HEK293 (cell line): ENCODE measurements around the gene FRMD4B.
A peak's percentile ranks its signal among the peaks of the same experiment; 100 is the strongest.

ENCODE experiments used
- CTCF ChIA-PET: fragments of 350-600 bp; formaldehyde crosslinking; extraction: SDS; loops from one replicate; lab custom pipeline; 2021; ENCODE audit warnings: antibody characterized with exemption; lab: Yijun Ruan, JAX
- POLR2A ChIA-PET: fragments of 300-600 bp; formaldehyde crosslinking; extraction: SDS; loops from one replicate; lab custom pipeline; 2020; ENCODE audit warnings: antibody characterized with exemption, inconsistent platforms; lab: Yijun Ruan, JAX
- H3K27ac ChIP-seq: fragments of 200-500 bp; sonication (Bioruptor generic); 2 replicates; pipeline ENCODE4 v1.5.1; 2014; ENCODE audit warnings: low read depth, low read length, control low read depth, inconsistent platforms; ENCODE audit errors: extremely low read depth
- H3K36me3 ChIP-seq, 2 experiments: fragments of 200-500 bp in 1 of 2; sonication (Bioruptor generic) in 1 of 2; 1 replicate in 1 of 2; 2 replicates in 1 of 2; pipeline ENCODE4 v1.5.1; 2014 to 2017; ENCODE audit warnings: inconsistent platforms in 2 of 2, low read length in 2 of 2; ENCODE audit not compliant: control insufficient read depth in 2 of 2, insufficient read depth in 1 of 2
- H3K4me1 ChIP-seq: fragments of 200-500 bp; sonication (Bioruptor generic); 2 replicates; pipeline ENCODE4 v1.5.1; 2014; ENCODE audit warnings: mild to moderate bottlenecking, low read length, inconsistent platforms; ENCODE audit not compliant: control insufficient read depth, insufficient read depth
- H3K4me3 ChIP-seq: 2 replicates; pipeline ENCODE4 v1.5.1; 2011; ENCODE audit warnings: low read depth, mild to moderate bottlenecking, control low read depth, low read length, moderate library complexity
- H3K9me3 ChIP-seq: fragments of 200-500 bp; sonication (Bioruptor generic); 2 replicates; pipeline ENCODE4 v1.5.1; 2014; ENCODE audit warnings: low read depth, low read length, inconsistent platforms; ENCODE audit not compliant: control insufficient read depth, insufficient read depth
- KLF7 ChIP-seq: fragments of 450-650 bp; formaldehyde crosslinking; IDR thresholded peaks from 2 replicates; pipeline ENCODE4 v1.5.1; 2016; ENCODE audit warnings: missing biosample characterization, missing genetic modification characterization, borderline replicate concordance
- OSR2 ChIP-seq: fragments of 450-650 bp; formaldehyde crosslinking; IDR thresholded peaks from 2 replicates; pipeline ENCODE4 v1.5.1; 2016; ENCODE audit warnings: missing biosample characterization, missing genetic modification characterization
- PRDM1 ChIP-seq: fragments of 450-650 bp; formaldehyde crosslinking; IDR thresholded peaks from 2 replicates; pipeline ENCODE4; 2016; ENCODE audit warnings: missing biosample characterization, missing genetic modification characterization
- SCRT2 ChIP-seq: fragments of 450-650 bp; formaldehyde crosslinking; IDR thresholded peaks from 2 replicates; pipeline ENCODE4 v1.5.1; 2016; ENCODE audit warnings: missing biosample characterization, missing genetic modification characterization
- SP7 ChIP-seq: fragments of 450-650 bp; formaldehyde crosslinking; IDR thresholded peaks from 2 replicates; pipeline ENCODE4 v1.5.1; 2016; ENCODE audit warnings: missing biosample characterization, missing genetic modification characterization
- TCF7L2 ChIP-seq: IDR thresholded peaks from 2 replicates; pipeline ENCODE4 v1.6.1; 2011; ENCODE audit warnings: low read depth, mild to moderate bottlenecking, inconsistent platforms, low read length, moderate library complexity, borderline replicate concordance
- ZNF2 ChIP-seq: fragments of 450-650 bp; formaldehyde crosslinking; IDR thresholded peaks from 2 replicates; pipeline ENCODE4 v1.5.1; 2016; ENCODE audit warnings: missing biosample characterization, missing genetic modification characterization
- ZNF24 ChIP-seq: fragments of 450-650 bp; formaldehyde crosslinking; IDR thresholded peaks from 2 replicates; pipeline ENCODE4 v1.5.1; 2016; ENCODE audit warnings: missing biosample characterization, missing genetic modification characterization
- ZNF404 ChIP-seq: fragments of 450-650 bp; formaldehyde crosslinking; IDR thresholded peaks from 2 replicates; pipeline ENCODE4 v1.5.1; 2017; ENCODE audit warnings: missing biosample characterization, missing genetic modification characterization
- ZNF426 ChIP-seq: fragments of 450-650 bp; formaldehyde crosslinking; IDR thresholded peaks from 2 replicates; pipeline ENCODE4 v1.5.1; 2017; ENCODE audit warnings: missing biosample characterization, missing genetic modification characterization, mild to moderate bottlenecking, inconsistent platforms, moderate library complexity
- ZNF521 ChIP-seq: fragments of 450-650 bp; formaldehyde crosslinking; IDR thresholded peaks from 2 replicates; pipeline ENCODE4 v1.5.1; 2017; ENCODE audit warnings: missing biosample characterization, mild to moderate bottlenecking, missing genetic modification characterization
- ZNF544 ChIP-seq: fragments of 450-650 bp; formaldehyde crosslinking; IDR thresholded peaks from 2 replicates; pipeline ENCODE4 v1.5.0; 2017; ENCODE audit warnings: missing biosample characterization, missing genetic modification characterization
- ZNF549 ChIP-seq: fragments of 450-650 bp; IDR thresholded peaks from 2 replicates; pipeline ENCODE4 v1.5.1; 2018; ENCODE audit warnings: missing biosample characterization, missing genetic modification characterization, mild to moderate bottlenecking, inconsistent platforms, moderate library complexity
- ZNF585B ChIP-seq: fragments of 450-650 bp; formaldehyde crosslinking; IDR thresholded peaks from 2 replicates; pipeline ENCODE4 v1.5.1; 2016; ENCODE audit warnings: missing biosample characterization, missing genetic modification characterization
- ZNF623 ChIP-seq: fragments of 450-650 bp; formaldehyde crosslinking; IDR thresholded peaks from 2 replicates; pipeline ENCODE4 v1.5.1; 2016; ENCODE audit warnings: missing biosample characterization, missing genetic modification characterization
- ZNF629 ChIP-seq: fragments of 450-650 bp; formaldehyde crosslinking; IDR thresholded peaks from 2 replicates; pipeline ENCODE4 v1.5.1; 2017; ENCODE audit warnings: missing biosample characterization, missing genetic modification characterization
- ZNF660 ChIP-seq: fragments of 450-650 bp; IDR thresholded peaks from 2 replicates; pipeline ENCODE4 v1.5.1; 2018; ENCODE audit warnings: missing biosample characterization, mild to moderate bottlenecking, missing genetic modification characterization
- ZNF664 ChIP-seq: fragments of 450-650 bp; formaldehyde crosslinking; IDR thresholded peaks from 2 replicates; pipeline ENCODE4 v1.5.1; 2016; ENCODE audit warnings: missing biosample characterization, missing genetic modification characterization
- ZNF677 ChIP-seq: fragments of 450-650 bp; IDR thresholded peaks from 2 replicates; pipeline ENCODE4 v1.5.0; 2018; ENCODE audit warnings: missing biosample characterization, mild to moderate bottlenecking, missing genetic modification characterization, moderate library complexity
- ZNF776 ChIP-seq: fragments of 450-650 bp; formaldehyde crosslinking; IDR thresholded peaks from 2 replicates; pipeline ENCODE4 v1.5.0; 2017; ENCODE audit warnings: missing biosample characterization, missing genetic modification characterization, borderline replicate concordance
- ZNF837 ChIP-seq: fragments of 450-650 bp; formaldehyde crosslinking; IDR thresholded peaks from 2 replicates; pipeline ENCODE4 v1.5.1; 2016; ENCODE audit warnings: missing biosample characterization, missing genetic modification characterization
- ZSCAN16 ChIP-seq: fragments of 450-650 bp; formaldehyde crosslinking; IDR thresholded peaks from 2 replicates; pipeline ENCODE4 v1.5.1; 2016; ENCODE audit warnings: missing biosample characterization, missing genetic modification characterization
- TF ChIP-seq, protein P1 (sequence below): fragments of 450-650 bp; formaldehyde crosslinking; IDR thresholded peaks from 2 replicates; pipeline ENCODE4 v1.5.1; 2016; ENCODE audit warnings: missing biosample characterization, missing genetic modification characterization
- TF ChIP-seq, protein P2 (sequence below): fragments of 450-650 bp; formaldehyde crosslinking; optimal IDR thresholded peaks from 2 replicates; pipeline ENCODE3; 2016; ENCODE audit warnings: missing biosample characterization, mild to moderate bottlenecking, missing genetic modification characterization
- TF ChIP-seq, protein P3 (sequence below): fragments of 450-650 bp; formaldehyde crosslinking; IDR thresholded peaks from 2 replicates; pipeline ENCODE4 v1.5.1; 2016; ENCODE audit warnings: missing biosample characterization, missing genetic modification characterization

FRMD4B gene

GRCh38 chr3:69129531-69129930 is 256.4 kb downstream of the FRMD4B start (continued):
- TF ChIP-seq ZNF2 (tag by site-specific recombination) (no peak), SCRT2 (tag by site-specific recombination) (no peak), ZNF629 (tag by site-specific recombination) (no peak), ZNF776 (tag by site-specific recombination) (no peak)
- TF ChIP-seq, all 188 proteins: peak for 0

- H3K4me1 ChIP-seq, result no peaks in the 10 kb centered on the region
- H3K9me3 ChIP-seq, result no peaks in the 10 kb centered on the region
- no peak overlapping the region for H3K4me3 ChIP-seq
- H3K27ac ChIP-seq, result no peak overlapping the region
- H3K36me3 ChIP-seq, result no peaks in the 10 kb centered on the region
- ChIA-PET POLR2A (no interaction called here), CTCF (interaction anchor here (0.6 to 3.3 kb wide), 3 partner anchors 8 to 178 kb away, joined by 3 to 12 read pairs (median 3); no protein-coding TSS in a partner anchor)
- TF ChIP-seq, protein P1, sequence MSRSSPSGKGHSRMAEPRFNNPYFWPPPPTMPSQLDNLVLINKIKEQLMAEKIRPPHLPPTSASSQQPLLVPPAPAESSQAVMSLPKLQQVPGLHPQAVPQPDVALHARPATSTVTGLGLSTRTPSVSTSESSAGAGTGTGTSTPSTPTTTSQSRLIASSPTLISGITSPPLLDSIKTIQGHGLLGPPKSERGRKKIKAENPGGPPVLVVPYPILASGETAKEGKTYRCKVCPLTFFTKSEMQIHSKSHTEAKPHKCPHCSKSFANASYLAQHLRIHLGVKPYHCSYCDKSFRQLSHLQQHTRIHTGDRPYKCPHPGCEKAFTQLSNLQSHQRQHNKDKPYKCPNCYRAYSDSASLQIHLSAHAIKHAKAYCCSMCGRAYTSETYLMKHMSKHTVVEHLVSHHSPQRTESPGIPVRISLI (tag by site-specific recombination), result no peak
- TF ChIP-seq ZNF623 (tag by site-specific recombination), result no peak
- TF ChIP-seq ZSCAN16 (tag by site-specific recombination), result no peak
- no peak for TF ChIP-seq ZNF664 (tag by site-specific recombination)
- no peak for TF ChIP-seq ZNF521 (tag by site-specific recombination)
- TF ChIP-seq, protein P2, sequence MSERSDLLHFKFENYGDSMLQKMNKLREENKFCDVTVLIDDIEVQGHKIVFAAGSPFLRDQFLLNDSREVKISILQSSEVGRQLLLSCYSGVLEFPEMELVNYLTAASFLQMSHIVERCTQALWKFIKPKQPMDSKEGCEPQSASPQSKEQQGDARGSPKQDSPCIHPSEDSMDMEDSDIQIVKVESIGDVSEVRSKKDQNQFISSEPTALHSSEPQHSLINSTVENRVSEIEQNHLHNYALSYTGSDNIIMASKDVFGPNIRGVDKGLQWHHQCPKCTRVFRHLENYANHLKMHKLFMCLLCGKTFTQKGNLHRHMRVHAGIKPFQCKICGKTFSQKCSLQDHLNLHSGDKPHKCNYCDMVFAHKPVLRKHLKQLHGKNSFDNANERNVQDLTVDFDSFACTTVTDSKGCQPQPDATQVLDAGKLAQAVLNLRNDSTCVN (tag by site-specific recombination), result no peak
- TF ChIP-seq, protein P3, sequence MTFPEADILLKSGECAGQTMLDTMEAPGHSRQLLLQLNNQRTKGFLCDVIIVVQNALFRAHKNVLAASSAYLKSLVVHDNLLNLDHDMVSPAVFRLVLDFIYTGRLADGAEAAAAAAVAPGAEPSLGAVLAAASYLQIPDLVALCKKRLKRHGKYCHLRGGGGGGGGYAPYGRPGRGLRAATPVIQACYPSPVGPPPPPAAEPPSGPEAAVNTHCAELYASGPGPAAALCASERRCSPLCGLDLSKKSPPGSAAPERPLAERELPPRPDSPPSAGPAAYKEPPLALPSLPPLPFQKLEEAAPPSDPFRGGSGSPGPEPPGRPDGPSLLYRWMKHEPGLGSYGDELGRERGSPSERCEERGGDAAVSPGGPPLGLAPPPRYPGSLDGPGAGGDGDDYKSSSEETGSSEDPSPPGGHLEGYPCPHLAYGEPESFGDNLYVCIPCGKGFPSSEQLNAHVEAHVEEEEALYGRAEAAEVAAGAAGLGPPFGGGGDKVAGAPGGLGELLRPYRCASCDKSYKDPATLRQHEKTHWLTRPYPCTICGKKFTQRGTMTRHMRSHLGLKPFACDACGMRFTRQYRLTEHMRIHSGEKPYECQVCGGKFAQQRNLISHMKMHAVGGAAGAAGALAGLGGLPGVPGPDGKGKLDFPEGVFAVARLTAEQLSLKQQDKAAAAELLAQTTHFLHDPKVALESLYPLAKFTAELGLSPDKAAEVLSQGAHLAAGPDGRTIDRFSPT, result no peak
- TF ChIP-seq ZNF677, result no peak
- TF ChIP-seq ZNF544 (tag by site-specific recombination), result no peak
- no peak for TF ChIP-seq ZNF660 (tag by site-specific recombination)
- TF ChIP-seq OSR2 (tag by site-specific recombination), result no peak
- TF ChIP-seq ZNF837 (tag by site-specific recombination), result no peak
- no peak for TF ChIP-seq ZNF585B
- TF ChIP-seq TCF7L2, result no peak
- no peak for TF ChIP-seq ZNF426 (tag by site-specific recombination)
- no peak for TF ChIP-seq ZNF404
- no peak for TF ChIP-seq KLF7 (tag by site-specific recombination)
- TF ChIP-seq, all 188 proteins: peak for 0
These were observed 257.4 kb downstream of the FRMD4B start for GRCh38 chr3:69128509-69128908.

- Histone ChIP-seq H3K4me1 (no peaks in the 10 kb centered on the region), H3K4me3 (no peak overlapping the region), H3K9me3 (no peaks in the 10 kb centered on the region), H3K27ac (no peak overlapping the region), H3K36me3 (no peaks in the 10 kb centered on the region)
- no peak for TF ChIP-seq ZNF24 (tag by site-specific recombination)
- TF ChIP-seq SP7, result peak; percentile 32; the same call in 1 of the 2 replicates
- no peak for TF ChIP-seq ZNF549 (tag by site-specific recombination)
- no peak for TF ChIP-seq PRDM1 (tag by site-specific recombination)
- CTCF ChIA-PET, result interaction anchor here (1.9 to 3.3 kb wide), 2 partner anchors 34 to 179 kb away, joined by 6 to 12 read pairs; no protein-coding TSS in a partner anchor
- POLR2A ChIA-PET, result no interaction called here
These were observed 258.9 kb downstream of the FRMD4B start for GRCh38 chr3:69126999-69127398.
